ENCODE results near the gene PPM1K. TPM values are rescaled to one million over a fixed set of nuclear protein-coding genes. Genes with fewer than 3 reads are reported as not detected.

PPM1K gene
- total RNA-seq, 1 donor, result 44.5 TPM

- no peak overlapping the region for H3K4me3 ChIP-seq (ENCODE audit: low read length)
- no peaks in the 10 kb centered on the region for H3K9me3 ChIP-seq (ENCODE audit: low read depth, low read length)
- no peaks in the 10 kb centered on the region for H3K27me3 ChIP-seq (ENCODE audit: insufficient read depth, low read length)
- no peaks in the 10 kb centered on the region for H3K4me1 ChIP-seq (ENCODE audit: insufficient read depth, low read length)
Observed at GRCh38 chr4:88212253-88212561, 72.2 kb downstream of the PPM1K start.

GRCh38 chr4:88211473-88212252, 72.7 kb downstream of the PPM1K start:
- H3K4me1 ChIP-seq (ENCODE audit: insufficient read depth, low read length), result no peaks in the 10 kb centered on the region
- no peak overlapping the region for H3K4me3 ChIP-seq (ENCODE audit: low read length)
- no peaks in the 10 kb centered on the region for H3K9me3 ChIP-seq (ENCODE audit: low read depth, low read length)
- no peaks in the 10 kb centered on the region for H3K27me3 ChIP-seq (ENCODE audit: insufficient read depth, low read length)

GRCh38 chr4:88208156-88208555, 76.2 kb downstream of the PPM1K start:
- H3K9me3 ChIP-seq (ENCODE audit: low read depth, low read length), result no peaks in the 10 kb centered on the region
- H3K4me3 ChIP-seq (ENCODE audit: low read length), result no peak overlapping the region
- no peaks in the 10 kb centered on the region for H3K27me3 ChIP-seq (ENCODE audit: insufficient read depth, low read length)
- H3K4me1 ChIP-seq (ENCODE audit: insufficient read depth, low read length), result no peaks in the 10 kb centered on the region

Other genes starting within 250 kb of the PPM1K start
- gene ABCG2, start 125.9 kb downstream of the PPM1K start, total RNA-seq, result 0.10 TPM
- gene HERC6, start 94.3 kb upstream of the PPM1K start, total RNA-seq, result 13.6 TPM
- gene HERC5, start 172.6 kb upstream of the PPM1K start, total RNA-seq, result 12.0 TPM
- 57.1 TPM for gene PYURF, start 239.2 kb upstream of the PPM1K start, total RNA-seq

All from mononuclear cell (primary cell).